ENCODE data around the gene BTNL2.

The BTNL2 gene

GRCh38 chr6:32397252-32397920 is 9.6 kb downstream of the BTNL2 start:
- no peak for ATAC-seq
- TF ChIP-seq ZFP30 (CRISPR knock-in tag; IDR thresholded peaks at IDR 0.05) (no peak), ZNF8 (CRISPR knock-in tag; IDR thresholded peaks at IDR 0.05) (no peak), CREB5 (CRISPR knock-in tag; IDR thresholded peaks at IDR 0.05; ENCODE audit: low read depth) (no peak), ARNTL (CRISPR knock-in tag; IDR thresholded peaks at IDR 0.05; ENCODE audit: borderline replicate concordance, low read depth) (no peak), RARB (CRISPR knock-in tag; IDR thresholded peaks at IDR 0.05) (no peak), TOX (CRISPR knock-in tag; IDR thresholded peaks at IDR 0.05; ENCODE audit: borderline replicate concordance) (no peak), GLIS3 (CRISPR knock-in tag; IDR thresholded peaks at IDR 0.05) (no peak), ISL1 (CRISPR knock-in tag; IDR thresholded peaks at IDR 0.05) (no peak), ZFP3 (CRISPR knock-in tag; IDR thresholded peaks at IDR 0.05) (no peak)

- TF ChIP-seq TOX (CRISPR knock-in tag; IDR thresholded peaks at IDR 0.05; ENCODE audit: borderline replicate concordance) (no peak), OSR1 (CRISPR knock-in tag; IDR thresholded peaks at IDR 0.05) (no peak), ZC3H10 (CRISPR knock-in tag; IDR thresholded peaks at IDR 0.05) (no peak), ARNTL (CRISPR knock-in tag; IDR thresholded peaks at IDR 0.05; ENCODE audit: borderline replicate concordance, low read depth) (no peak), GLIS3 (CRISPR knock-in tag; IDR thresholded peaks at IDR 0.05) (no peak), CSDC2 (CRISPR knock-in tag; IDR thresholded peaks at IDR 0.05) (no peak), PPARA (CRISPR knock-in tag; IDR thresholded peaks at IDR 0.05; ENCODE audit: borderline replicate concordance) (no peak), ZFP3 (CRISPR knock-in tag; IDR thresholded peaks at IDR 0.05) (no peak)
Observed at GRCh38 chr6:32396028-32396427, 11.0 kb downstream of the BTNL2 start.

DNA sequence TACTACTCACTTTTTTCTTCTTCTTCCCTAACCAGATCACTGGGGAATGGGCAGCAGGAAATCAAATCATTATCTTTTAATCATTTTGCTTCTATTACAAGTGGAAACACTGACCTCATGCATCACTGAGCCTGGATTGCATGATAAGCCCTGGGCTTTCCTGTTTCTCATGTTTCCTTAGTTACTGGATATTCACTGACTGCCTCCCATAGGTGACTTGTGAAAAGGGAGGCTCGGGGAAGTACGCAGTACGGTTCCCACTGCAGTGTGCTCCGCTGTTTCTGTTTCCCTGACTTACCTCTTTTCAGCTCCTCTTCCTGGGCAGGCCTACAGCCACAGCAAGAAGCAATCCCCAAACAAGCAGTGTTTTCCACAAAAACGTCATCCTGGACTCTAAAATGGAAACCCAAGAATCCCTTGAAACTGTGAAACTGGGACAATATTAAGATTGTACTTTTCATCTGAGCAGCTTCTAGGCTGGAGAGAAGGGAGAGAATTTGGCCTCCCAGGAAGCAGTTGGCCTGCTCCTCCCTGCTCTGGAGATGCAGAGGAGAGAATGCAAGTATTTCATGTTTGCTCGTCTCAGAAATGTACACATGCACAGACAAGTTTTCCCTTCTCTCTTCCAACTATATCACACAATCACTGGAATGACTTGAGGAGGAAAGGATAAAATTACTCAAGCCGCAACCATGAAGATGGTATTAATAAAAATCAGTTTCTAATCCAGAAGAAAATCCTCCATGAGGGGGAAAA is 13.1 kb downstream of the BTNL2 start:
- ATAC-seq, result no peak
- no peak for TF ChIP-seq ISL1 (CRISPR knock-in tag; IDR thresholded peaks at IDR 0.05)
- no peak for TF ChIP-seq TOX (CRISPR knock-in tag; IDR thresholded peaks at IDR 0.05; ENCODE audit: borderline replicate concordance)
- no peak for TF ChIP-seq CSDC2 (CRISPR knock-in tag; IDR thresholded peaks at IDR 0.05)
- no peak for TF ChIP-seq RARB (CRISPR knock-in tag; IDR thresholded peaks at IDR 0.05)
- TF ChIP-seq TSHZ2 (CRISPR knock-in tag; IDR thresholded peaks at IDR 0.05), result no peak
- TF ChIP-seq ZNF70 (CRISPR knock-in tag; IDR thresholded peaks at IDR 0.05), result no peak
- TF ChIP-seq ZFP30 (CRISPR knock-in tag; IDR thresholded peaks at IDR 0.05), result no peak
- TF ChIP-seq ARNTL (CRISPR knock-in tag; IDR thresholded peaks at IDR 0.05; ENCODE audit: borderline replicate concordance, low read depth), result no peak
- no peak for TF ChIP-seq ESRRG (CRISPR knock-in tag; IDR thresholded peaks at IDR 0.05)
- no peak for TF ChIP-seq SNAI2 (CRISPR knock-in tag; IDR thresholded peaks at IDR 0.05)
- TF ChIP-seq TCF4 (CRISPR knock-in tag; IDR thresholded peaks at IDR 0.05; ENCODE audit: borderline replicate concordance), result no peak
- no peak for TF ChIP-seq ZC3H10 (CRISPR knock-in tag; IDR thresholded peaks at IDR 0.05)
- no peak for TF ChIP-seq PATZ1 (CRISPR knock-in tag; IDR thresholded peaks at IDR 0.05; ENCODE audit: borderline replicate concordance)
- no peak for TF ChIP-seq CREB5 (CRISPR knock-in tag; IDR thresholded peaks at IDR 0.05; ENCODE audit: low read depth)
- TF ChIP-seq ZNF565 (CRISPR knock-in tag; conservative IDR thresholded peaks at IDR 0.05; ENCODE audit: low read depth), result no peak
- no peak for TF ChIP-seq PPARA (CRISPR knock-in tag; IDR thresholded peaks at IDR 0.05; ENCODE audit: borderline replicate concordance)
- no peak for TF ChIP-seq ZFP3 (CRISPR knock-in tag; IDR thresholded peaks at IDR 0.05)
- no peak for TF ChIP-seq ZNF8 (CRISPR knock-in tag; IDR thresholded peaks at IDR 0.05)
- TF ChIP-seq, protein P1, sequence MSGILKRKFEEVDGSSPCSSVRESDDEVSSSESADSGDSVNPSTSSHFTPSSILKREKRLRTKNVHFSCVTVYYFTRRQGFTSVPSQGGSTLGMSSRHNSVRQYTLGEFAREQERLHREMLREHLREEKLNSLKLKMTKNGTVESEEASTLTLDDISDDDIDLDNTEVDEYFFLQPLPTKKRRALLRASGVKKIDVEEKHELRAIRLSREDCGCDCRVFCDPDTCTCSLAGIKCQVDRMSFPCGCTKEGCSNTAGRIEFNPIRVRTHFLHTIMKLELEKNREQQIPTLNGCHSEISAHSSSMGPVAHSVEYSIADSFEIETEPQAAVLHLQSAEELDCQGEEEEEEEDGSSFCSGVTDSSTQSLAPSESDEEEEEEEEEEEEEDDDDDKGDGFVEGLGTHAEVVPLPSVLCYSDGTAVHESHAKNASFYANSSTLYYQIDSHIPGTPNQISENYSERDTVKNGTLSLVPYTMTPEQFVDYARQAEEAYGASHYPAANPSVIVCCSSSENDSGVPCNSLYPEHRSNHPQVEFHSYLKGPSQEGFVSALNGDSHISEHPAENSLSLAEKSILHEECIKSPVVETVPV (CRISPR knock-in tag; IDR thresholded peaks at IDR 0.05), result no peak

More at GRCh38 chr6:32396028-32396427, 11.0 kb downstream of the BTNL2 start:
- no peak for ATAC-seq

Data from SK-N-SH treated with all-trans-retinoic acid at 6 μM for 48 hours (cell line).